HG03159 (cell line): Measurements from ENCODE around the gene RMP24.

Experiments
- ATAC-seq: cut with Tn5 transposase; IDR thresholded peaks from one replicate; pipeline ENCODE4 v1.9.1; 2021; ENCODE audit warnings: mild to moderate bottlenecking, moderate library complexity; ENCODE audit not compliant: unreplicated experiment

Gene RMP24

DNA sequence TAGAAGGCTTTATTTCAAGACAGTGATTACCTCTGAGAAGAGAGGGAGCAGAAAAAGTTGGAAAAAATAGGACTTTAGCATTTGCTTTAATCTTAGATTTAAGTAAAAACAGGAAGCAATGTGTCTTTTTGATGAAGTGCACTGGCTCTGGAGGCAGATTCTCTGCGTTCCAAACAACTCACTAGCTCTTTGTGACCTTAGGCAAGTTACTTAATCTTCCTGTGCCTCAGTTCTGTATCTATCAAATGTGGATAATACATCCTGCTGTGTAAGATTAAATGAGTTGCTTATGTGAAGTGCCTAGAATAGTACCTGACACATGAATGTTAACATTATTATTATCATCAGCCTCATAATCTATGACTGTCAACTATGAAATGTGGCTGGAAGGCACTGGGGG lies 52.5 kb downstream of the RMP24 start:
- no peak for ATAC-seq

DNA sequence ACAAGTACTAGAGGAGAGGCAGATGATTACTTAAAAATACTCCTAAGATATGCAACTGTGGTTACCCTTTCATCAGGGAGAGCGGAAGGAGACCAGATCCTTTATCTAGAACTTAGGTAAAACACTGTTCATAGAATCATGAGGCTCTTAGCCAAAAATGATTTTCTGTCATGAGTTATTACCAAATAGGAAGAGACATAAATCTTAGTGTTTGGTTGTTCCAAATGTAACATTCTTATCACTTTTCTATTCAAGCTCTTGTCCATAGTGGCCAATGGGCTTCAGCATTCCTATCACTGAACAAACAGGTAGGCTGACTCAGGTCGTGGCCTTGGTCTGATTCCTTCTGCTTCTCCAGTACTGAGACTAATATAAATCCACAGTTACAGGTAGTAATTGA lies 56.4 kb downstream of the RMP24 start:
- no peak for ATAC-seq
